ENCODE measurements around the gene SRGAP2C.
"Not testable (repeated sequence)": the region's sequence is repeated elsewhere in the genome, so short reads cannot be mapped to it uniquely, and the experiment has no call there.

Gene SRGAP2C

GRCh38 chr1:121186191-121186590 is 1.4 kb downstream of the SRGAP2C start:
- not testable (repeated sequence) for DNase-seq (ENCODE audit: low read depth, low spot score)

- not testable (repeated sequence) for DNase-seq (ENCODE audit: low read depth, low spot score)
These were observed 3.1 kb downstream of the SRGAP2C start for GRCh38 chr1:121187914-121188313.

GRCh38 chr1:121192512-121192911 is 7.7 kb downstream of the SRGAP2C start:
- not testable (repeated sequence) for DNase-seq (ENCODE audit: low read depth, low spot score)

GRCh38 chr1:121197095-121197882 is 12.5 kb downstream of the SRGAP2C start:
- DNase-seq (ENCODE audit: low read depth, low spot score), result not testable (repeated sequence)

- not testable (repeated sequence) for DNase-seq (ENCODE audit: low read depth, low spot score)
These were observed 15.0 kb downstream of the SRGAP2C start for GRCh38 chr1:121199763-121200162.

- not testable (repeated sequence) for DNase-seq (ENCODE audit: low read depth, low spot score)
These were observed 15.5 kb downstream of the SRGAP2C start for GRCh38 chr1:121200232-121200631.

- not testable (repeated sequence) for DNase-seq (ENCODE audit: low read depth, low spot score)
These were observed 16.5 kb downstream of the SRGAP2C start for GRCh38 chr1:121200985-121201981.

- DNase-seq (ENCODE audit: low read depth, low spot score), result not testable (repeated sequence)
These were observed 18.2 kb downstream of the SRGAP2C start for GRCh38 chr1:121202986-121203385.

GRCh38 chr1:121205786-121206711 is 21.3 kb downstream of the SRGAP2C start:
- DNase-seq (ENCODE audit: low read depth, low spot score), result not testable (repeated sequence)

- not testable (repeated sequence) for DNase-seq (ENCODE audit: low read depth, low spot score)
These were observed 22.6 kb downstream of the SRGAP2C start for GRCh38 chr1:121207328-121207727.

GRCh38 chr1:121208375-121208774 is 23.6 kb downstream of the SRGAP2C start:
- DNase-seq (ENCODE audit: low read depth, low spot score), result not testable (repeated sequence)

- not testable (repeated sequence) for DNase-seq (ENCODE audit: low read depth, low spot score)
These were observed 26.0 kb downstream of the SRGAP2C start for GRCh38 chr1:121210778-121211177.

- not testable (repeated sequence) for DNase-seq (ENCODE audit: low read depth, low spot score)
These were observed 28.7 kb downstream of the SRGAP2C start for GRCh38 chr1:121213491-121213890.

GRCh38 chr1:121214544-121215156 is 29.9 kb downstream of the SRGAP2C start:
- not testable (repeated sequence) for DNase-seq (ENCODE audit: low read depth, low spot score)

GRCh38 chr1:121215699-121216417 is 31.1 kb downstream of the SRGAP2C start:
- DNase-seq (ENCODE audit: low read depth, low spot score), result not testable (repeated sequence)

- not testable (repeated sequence) for DNase-seq (ENCODE audit: low read depth, low spot score)
These were observed 31.9 kb downstream of the SRGAP2C start for GRCh38 chr1:121216676-121217075.

GRCh38 chr1:121221770-121222169 is 37.0 kb downstream of the SRGAP2C start:
- not testable (repeated sequence) for DNase-seq (ENCODE audit: low read depth, low spot score)

- not testable (repeated sequence) for DNase-seq (ENCODE audit: low read depth, low spot score)
These were observed 39.9 kb downstream of the SRGAP2C start for GRCh38 chr1:121224714-121225113.

GRCh38 chr1:121226295-121226904 is 41.6 kb downstream of the SRGAP2C start:
- not testable (repeated sequence) for DNase-seq (ENCODE audit: low read depth, low spot score)
